Skeletal muscle tissue (tissue), 4 donors: Measurements from ENCODE around the gene WARS2. TPM values are rescaled to one million over a fixed set of nuclear protein-coding genes. Genes with fewer than 3 reads are reported as not detected.

Source experiments
- H3K27ac ChIP-seq: one replicate; pipeline ENCODE4 v1.7.0; 2013; ENCODE audit warnings: mild to moderate bottlenecking, low read depth, low read length, inconsistent platforms
- H3K27me3 ChIP-seq, 3 donors: one replicate each; pipeline ENCODE4 v1.7.0; 2013; ENCODE audit warnings: low read length in 3 of 3; ENCODE audit not compliant: control insufficient read depth in 3 of 3, insufficient read depth in 3 of 3
- H3K36me3 ChIP-seq, 3 donors: one replicate each; pipeline ENCODE4 v1.7.0; 2013; ENCODE audit warnings: low read length in 3 of 3; ENCODE audit not compliant: control insufficient read depth in 3 of 3, insufficient read depth in 3 of 3
- H3K4me1 ChIP-seq, 3 donors: one replicate each; pipeline ENCODE4 v1.7.0; 2013; ENCODE audit warnings: low read length in 3 of 3, mild to moderate bottlenecking in 3 of 3; ENCODE audit not compliant: control insufficient read depth in 3 of 3, insufficient read depth in 3 of 3
- H3K4me3 ChIP-seq, 3 donors: one replicate each; pipeline ENCODE4 v1.7.0; 2013; ENCODE audit warnings: low read length in 3 of 3
- H3K9ac ChIP-seq, 3 donors: one replicate each; pipeline ENCODE4 v1.7.0; 2013; ENCODE audit warnings: low read length in 3 of 3, mild to moderate bottlenecking in 3 of 3, moderate library complexity in 2 of 3, low read depth in 1 of 3
- H3K9me3 ChIP-seq, 3 donors: one replicate each; pipeline ENCODE4 v1.7.0; 2013; ENCODE audit warnings: low read length in 3 of 3; ENCODE audit not compliant: control insufficient read depth in 3 of 3
- total RNA-seq: library from RNA; depleted of rRNA; stranded (reverse); fragments of >200 nt; gene quantifications from one replicate; pipeline ENCODE4 v1.2.3, GENCODE V29; 2014
- donor health status: Osteomylitis.

WARS2 gene
- total RNA-seq, 1 donor from 2014 or later: 25.6 TPM

DNA sequence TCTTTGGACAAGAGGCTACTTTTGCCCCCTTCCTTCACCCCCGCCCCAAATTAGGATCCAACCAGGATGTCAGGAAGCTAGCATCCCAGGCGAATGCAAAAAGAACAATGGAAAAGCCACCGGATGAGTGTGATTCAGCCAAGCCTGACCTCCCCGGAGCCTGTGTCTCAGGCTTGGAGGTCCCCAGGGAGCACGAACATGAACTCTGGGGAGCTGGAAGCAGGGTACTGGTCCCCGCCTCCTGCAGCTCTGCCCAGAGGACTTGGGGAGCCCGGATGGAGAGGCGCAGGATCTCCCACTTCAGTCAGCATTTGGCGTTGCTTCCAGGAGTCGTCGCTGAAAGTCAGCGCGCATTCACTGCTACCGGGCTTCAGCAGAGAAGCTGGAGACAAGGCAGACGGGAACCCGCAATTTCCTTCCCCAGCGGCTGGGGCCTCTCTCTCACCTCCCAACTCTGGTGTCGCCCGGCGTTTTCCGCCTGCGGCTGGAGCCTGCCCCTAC, 150.5 kb downstream of the WARS2 start:
- Histone ChIP-seq H3K36me3 (no peaks in the 10 kb centered on the region), H3K9me3 (no peaks in the 10 kb centered on the region), H3K27ac (peak overlapping the region; percentile 96), H3K9ac (peak overlapping the region in 1 of 3 donors; percentile 66), H3K4me1 (peaks cover 3 to 7% (median 7%) of the 10 kb centered on the region in 3 donors), H3K27me3 (peaks cover 4 to 18% (median 7%) of the 10 kb centered on the region in 3 donors), H3K4me3 (peak overlapping the region in 2 of 3 donors; percentile 23 to 29)

DNA sequence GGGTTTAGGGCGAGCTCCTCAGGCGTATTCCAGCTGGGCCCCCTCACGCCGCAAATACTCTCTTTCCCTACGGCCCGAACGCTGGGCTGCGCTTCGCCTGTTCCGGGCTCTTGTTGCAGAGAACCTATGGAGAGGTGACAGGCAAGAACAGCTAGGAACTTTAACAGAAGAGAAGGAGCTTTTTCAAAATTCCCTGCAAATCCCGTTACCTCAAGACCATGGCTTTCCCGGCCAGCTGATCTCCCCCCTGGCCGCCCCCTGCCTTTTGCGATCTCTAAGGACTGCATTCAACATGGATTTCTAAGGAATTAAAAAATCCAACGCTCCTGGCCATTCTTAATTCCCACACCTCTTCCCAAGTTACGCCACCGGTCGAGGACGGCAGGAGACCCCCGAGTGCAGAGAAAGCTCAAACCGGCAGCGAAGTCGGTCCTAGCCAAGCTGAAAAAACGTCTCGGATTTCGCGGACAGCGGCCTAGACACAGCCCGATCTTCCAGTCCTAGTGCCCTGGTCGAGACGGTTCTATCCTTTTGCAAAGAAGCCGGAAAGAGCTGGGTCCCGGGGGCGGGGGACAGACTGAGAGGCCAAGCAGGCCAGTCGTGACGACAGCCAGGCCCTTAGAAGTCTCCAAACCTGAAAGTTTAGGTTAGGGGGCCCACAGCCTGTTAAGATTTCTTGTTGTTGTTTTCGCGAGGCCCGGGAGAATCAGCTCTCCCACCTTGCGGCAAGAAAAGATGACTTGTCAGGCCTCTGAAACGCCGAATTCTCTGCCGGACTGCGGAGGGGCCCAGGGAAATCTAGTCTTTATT, 151.2 kb downstream of the WARS2 start:
- Histone ChIP-seq H3K27me3 (peaks cover 4 to 18% (median 6%) of the 10 kb centered on the region in 3 donors), H3K27ac (peak overlapping the region; percentile 96), H3K9ac (peak overlapping the region; percentile 66 to 98 (median 91)), H3K4me3 (peak overlapping the region in 2 of 3 donors; percentile 35 to 94), H3K4me1 (peaks cover 3 to 8% (median 7%) of the 10 kb centered on the region in 3 donors), H3K36me3 (no peaks in the 10 kb centered on the region), H3K9me3 (no peaks in the 10 kb centered on the region)

DNA sequence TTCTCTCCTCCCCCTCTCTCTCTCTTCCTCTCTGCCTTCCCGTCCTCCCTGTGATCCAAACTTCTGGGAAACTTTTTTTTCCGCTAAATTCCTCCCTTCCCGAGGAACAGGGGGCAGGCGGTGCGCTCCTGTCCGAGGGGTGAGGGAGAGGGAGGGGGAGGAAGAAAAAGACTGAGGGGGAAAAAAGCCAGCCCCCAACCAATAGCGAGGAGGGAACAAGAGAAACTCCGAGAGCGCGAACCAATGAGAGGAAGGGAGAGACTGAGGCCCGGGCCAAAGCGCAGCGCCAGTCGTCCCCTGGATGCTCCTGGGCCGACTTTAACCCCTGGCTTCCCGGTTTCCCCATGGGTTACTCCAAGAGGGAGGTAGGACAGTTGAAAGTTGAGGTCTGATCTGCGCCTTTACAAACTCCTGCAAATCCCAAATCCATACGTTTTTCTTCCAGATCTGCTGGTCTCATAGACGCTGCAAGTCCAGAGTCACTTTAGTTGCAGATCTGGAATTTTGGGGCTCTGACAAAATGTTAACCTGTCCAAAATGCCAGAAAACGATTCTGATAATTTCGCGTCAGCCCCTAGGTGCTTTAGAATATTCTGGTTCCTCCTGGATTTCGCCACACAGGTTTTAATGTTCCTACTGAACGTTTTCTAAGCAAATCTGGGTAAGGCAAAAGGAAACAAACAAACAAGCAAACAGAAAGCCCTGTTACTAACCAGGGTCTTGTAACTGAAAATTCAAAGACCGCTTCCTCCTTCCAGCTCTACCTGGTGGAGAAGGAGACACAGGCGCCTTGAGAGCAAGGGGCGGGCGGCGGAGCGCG, 152.1 kb downstream of the WARS2 start, which contains the start of gene TBX15:
TSS of gene TBX15 (minus strand) at position 158 of the 820 bp plus-strand sequence. CDS start 548 bp downstream, outside the sequence.
- Histone ChIP-seq H3K9ac (peak within 1 kb of the TSS; percentile 91 to 99 (median 98)), H3K4me1 (peaks cover 9 to 12% (median 11%) of the 10 kb centered on the region in 3 donors), H3K27me3 (peaks cover 0 to 18% (median 3%) of the 10 kb centered on the region in 3 donors), H3K9me3 (no peaks in the 10 kb centered on the region), H3K27ac (peak within 1 kb of the TSS; percentile 96), H3K36me3 (peaks cover 0 to 7% (median 3%) of the 10 kb centered on the region in 3 donors), H3K4me3 (peak within 1 kb of the TSS; percentile 75 to 95 (median 94))

DNA sequence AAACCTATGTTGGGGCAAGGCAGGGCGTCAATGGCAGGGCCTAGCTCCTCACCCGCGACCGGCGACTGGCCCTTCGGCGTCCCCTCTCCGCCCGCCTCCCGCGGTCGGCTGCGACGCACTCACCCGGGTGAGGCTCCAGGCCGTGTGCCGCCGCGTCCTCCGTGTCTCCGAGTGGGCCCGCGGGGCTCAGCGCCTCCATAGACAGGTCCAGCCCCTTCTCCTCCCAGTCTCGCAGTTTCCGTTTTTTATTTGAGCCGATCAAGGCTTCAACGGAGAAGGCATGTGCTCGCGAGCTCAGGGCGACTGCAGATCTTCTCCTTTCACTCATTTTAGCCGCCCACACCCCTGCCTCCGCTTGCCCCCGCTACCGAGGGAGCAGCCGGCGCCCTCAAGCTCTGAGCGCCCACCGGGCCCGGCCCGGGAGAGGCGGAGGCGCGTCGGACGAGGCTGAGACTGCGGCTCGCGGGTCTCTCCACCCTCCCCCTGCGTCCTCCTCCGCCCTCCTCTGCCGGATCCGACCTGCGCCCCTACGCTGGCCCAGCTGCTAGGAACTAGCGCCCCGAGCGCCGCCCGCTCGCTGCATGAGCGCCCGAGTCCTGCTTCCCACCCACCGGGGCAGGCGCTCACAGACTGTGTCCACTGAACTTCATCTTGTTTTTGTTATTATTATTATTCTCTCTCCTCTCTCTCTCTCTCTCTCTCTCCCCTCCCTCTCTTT, 152.8 kb downstream of the WARS2 start:
- Histone ChIP-seq H3K27me3 (peaks cover 0 to 12% (median 0%) of the 10 kb centered on the region in 3 donors), H3K27ac (peak overlapping the region; percentile 96), H3K4me1 (peaks cover 14 to 17% (median 16%) of the 10 kb centered on the region in 3 donors), H3K9me3 (no peaks in the 10 kb centered on the region), H3K36me3 (peaks cover 0 to 7% (median 3%) of the 10 kb centered on the region in 3 donors), H3K4me3 (peak overlapping the region; percentile 75 to 95 (median 94)), H3K9ac (peak overlapping the region; percentile 91 to 99 (median 98))

DNA sequence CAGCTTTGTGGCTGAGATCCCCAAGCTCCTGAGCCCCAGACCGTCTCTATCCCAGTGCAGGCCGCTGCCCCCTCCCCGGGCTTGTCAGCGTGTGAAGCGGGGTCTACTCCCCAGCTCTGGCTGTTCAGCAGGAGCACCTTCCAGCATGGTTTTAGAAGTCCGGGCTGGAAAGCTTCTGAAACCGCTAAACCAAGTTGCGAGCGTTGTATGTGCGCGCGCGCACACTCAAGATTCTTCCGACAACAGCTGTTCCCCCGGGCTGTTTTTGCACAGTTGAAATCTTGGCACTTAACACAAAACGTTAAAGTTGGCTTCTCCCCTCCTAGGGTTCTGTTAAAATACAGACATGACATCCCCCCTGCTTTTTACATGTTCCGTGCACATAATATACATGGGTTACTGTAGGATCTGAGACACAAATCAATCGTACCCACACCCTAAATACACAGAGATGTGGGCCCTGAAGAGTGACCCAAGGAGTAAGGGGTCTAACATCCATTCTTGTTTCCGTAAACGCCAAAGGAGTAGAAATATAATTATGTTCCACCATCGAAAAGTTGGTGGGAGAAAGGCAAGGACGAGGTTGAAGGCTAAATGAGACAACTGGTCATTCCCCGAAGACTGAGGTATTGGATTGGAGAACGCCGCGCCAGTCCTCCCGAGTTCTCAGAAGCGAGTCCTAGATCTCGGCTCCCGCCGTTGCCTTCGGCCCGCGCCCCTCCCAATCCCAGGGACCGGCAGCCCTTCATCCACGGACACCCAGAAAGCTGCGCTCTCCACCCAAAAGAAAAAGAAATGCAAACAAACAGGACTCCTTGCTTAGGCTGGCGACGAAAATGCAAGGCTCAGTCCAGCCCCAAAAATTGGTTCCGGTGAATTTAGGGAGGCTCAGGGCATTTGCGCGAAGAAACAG, 153.6 kb downstream of the WARS2 start:
- Histone ChIP-seq H3K27me3 (peaks cover 0 to 12% (median 0%) of the 10 kb centered on the region in 3 donors), H3K9ac (peak overlapping the region; percentile 91 to 99 (median 98)), H3K27ac (peak overlapping the region; percentile 96), H3K9me3 (no peaks in the 10 kb centered on the region), H3K36me3 (peaks cover 0 to 7% (median 3%) of the 10 kb centered on the region in 3 donors), H3K4me1 (peaks cover 17 to 20% (median 18%) of the 10 kb centered on the region in 3 donors), H3K4me3 (peak overlapping the region; percentile 75 to 95 (median 94))

DNA sequence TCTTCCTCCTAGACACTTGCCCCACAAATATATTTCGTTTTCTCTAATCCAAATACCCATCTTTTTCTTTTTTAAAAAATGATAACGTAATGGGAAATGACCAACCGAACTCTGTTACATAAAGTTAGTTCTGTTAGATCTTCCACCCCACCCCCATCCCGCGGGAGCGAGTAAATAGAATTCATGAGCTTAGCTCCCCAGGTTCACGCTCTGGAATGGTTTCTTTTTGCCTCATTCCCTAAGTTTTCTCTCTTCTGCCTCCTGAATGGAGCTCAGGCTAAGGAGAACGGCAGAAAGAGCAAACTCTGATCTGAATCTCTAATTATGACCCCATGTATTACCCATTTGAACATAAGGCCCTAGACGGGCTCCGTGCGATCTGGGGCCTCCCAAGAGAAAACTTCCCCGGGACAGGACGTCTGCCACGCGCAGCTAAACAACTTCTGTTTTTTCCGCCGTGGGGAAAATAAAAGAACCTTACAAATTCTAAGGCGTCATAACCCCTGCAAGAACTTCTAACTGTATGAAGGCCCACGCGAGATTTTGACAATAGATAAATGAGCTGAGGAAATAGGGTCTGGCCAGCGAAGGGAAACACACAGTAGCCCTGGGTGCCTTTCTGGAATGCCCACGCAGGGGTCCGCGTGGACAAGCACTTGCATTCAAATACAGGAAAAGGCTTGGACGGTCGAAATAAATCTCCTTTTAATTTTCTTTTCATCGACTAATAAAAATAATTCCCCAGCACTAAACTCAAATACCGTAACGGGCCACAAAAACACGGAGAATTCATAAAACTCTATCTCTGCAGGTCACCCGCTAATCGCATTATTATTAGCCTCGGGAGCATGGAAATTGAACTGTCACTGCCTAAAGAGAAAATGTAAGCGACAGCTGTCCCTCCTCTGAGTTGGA, 154.6 kb downstream of the WARS2 start:
- H3K27ac ChIP-seq: peak overlapping the region; percentile 96
- H3K4me1 ChIP-seq: peaks cover 18 to 20% (median 19%) of the 10 kb centered on the region in 3 donors
- H3K4me3 ChIP-seq: peak overlapping the region; percentile 75 to 95 (median 94)
- H3K9ac ChIP-seq: peak overlapping the region; percentile 91 to 99 (median 98)
- no peaks in the 10 kb centered on the region for H3K9me3 ChIP-seq
- peaks cover 0 to 7% (median 0%) of the 10 kb centered on the region in 3 donors for H3K27me3 ChIP-seq
- H3K36me3 ChIP-seq: peaks cover 0 to 7% (median 3%) of the 10 kb centered on the region in 3 donors

DNA sequence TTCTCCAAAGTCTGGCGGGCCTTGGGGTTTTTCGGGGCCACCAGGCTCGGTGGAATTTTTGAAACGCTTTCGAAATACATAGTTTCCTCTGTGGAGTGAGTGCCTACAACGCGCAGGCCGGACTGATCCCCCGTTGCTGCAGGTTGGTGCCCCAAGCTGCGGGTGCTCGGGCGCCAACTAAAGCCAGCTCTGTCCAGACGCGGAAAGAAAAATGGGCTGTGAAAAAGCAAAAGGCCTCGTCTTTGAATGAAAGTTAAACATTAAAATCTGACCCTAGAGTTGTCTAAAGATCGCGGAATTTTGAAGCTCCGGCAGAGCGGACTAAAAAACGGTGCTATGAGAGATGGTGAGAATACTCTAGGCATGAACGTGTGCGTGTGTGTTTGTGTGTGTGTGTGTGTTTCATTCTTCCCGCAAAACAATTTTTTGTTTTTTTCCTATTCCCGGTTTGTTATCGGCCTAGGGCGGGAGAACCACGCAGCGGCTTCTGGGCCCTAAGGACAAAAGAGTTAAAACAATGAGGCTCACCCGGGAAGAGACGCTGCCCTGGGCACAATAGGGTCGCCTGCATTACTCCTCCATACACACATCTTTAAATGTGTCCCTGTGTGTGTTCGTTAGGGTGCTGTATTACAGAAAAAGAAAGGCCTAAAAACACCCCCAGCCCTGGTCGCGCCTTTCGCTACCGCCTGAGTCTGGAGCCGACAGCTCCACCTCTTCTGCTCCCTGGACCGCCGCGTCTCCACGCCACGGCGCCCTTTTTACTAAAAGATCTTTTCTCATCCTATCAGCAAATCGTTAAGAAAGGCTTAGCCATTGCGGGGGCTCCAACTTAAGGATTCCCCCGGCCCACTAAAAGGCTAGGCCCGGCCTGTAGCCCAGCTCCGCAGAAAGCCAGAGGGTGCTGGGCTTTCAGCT, 155.5 kb downstream of the WARS2 start:
- H3K27me3 ChIP-seq: peaks cover 0 to 7% (median 0%) of the 10 kb centered on the region in 3 donors
- peaks cover 0 to 7% (median 3%) of the 10 kb centered on the region in 3 donors for H3K36me3 ChIP-seq
- peak overlapping the region; percentile 96 for H3K27ac ChIP-seq
- H3K4me1 ChIP-seq: peaks cover 18 to 20% (median 20%) of the 10 kb centered on the region in 3 donors
- H3K4me3 ChIP-seq: peak overlapping the region; percentile 75 to 95 (median 94)
- peak overlapping the region; percentile 61 to 99 (median 91) for H3K9ac ChIP-seq
- H3K9me3 ChIP-seq: no peaks in the 10 kb centered on the region
